Measurements from ENCODE around the gene TTC3. TPM values are rescaled to one million over a fixed set of nuclear protein-coding genes. Genes with fewer than 3 reads are reported as not detected.

The TTC3 gene
- total RNA-seq, 1 experiment from 2014 or later: 29.0 TPM

DNA sequence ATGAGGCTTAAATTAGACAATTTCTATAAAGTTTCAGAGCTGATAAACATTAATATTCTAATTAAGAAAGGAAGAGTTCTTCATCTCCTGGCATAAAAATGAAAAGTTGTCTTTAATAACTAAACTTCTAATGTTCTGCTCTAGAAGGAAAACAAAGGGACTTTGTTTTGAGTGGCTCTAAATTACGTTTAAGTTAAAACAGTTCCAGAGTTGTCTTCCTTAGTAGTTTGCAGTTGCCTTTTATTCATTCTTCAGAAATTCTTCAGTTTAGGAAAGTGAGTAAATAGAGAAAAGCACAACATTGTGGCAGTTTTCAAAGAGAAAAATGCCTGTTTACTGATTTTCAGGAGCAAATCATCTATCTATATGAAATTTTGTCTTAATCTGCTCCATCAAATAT lies 86.9 kb downstream of the TTC3 start:
- Mint-ChIP-seq H3K4me1 (peaks cover 8% of the 10 kb centered on the region), H3K27me3 (ENCODE audit: low read depth) (no peaks in the 10 kb centered on the region), H3K27ac (no peak overlapping the region), H3K4me3 (no peak overlapping the region), H3K9me3 (no peaks in the 10 kb centered on the region), H3K36me3 (0 out of 2 replicates have a peak, but pooled peaks cover 9% of the 10 kb centered on the region)
- CTCF ChIA-PET: no interaction called here
- no peak for ATAC-seq
- no peak for DNase-seq (ENCODE audit: low spot score)
- TF ChIP-seq RORB (CRISPR knock-in tag; IDR thresholded peaks at IDR 0.05): no peak
- POLR2A ChIA-PET: no interaction called here

DNA sequence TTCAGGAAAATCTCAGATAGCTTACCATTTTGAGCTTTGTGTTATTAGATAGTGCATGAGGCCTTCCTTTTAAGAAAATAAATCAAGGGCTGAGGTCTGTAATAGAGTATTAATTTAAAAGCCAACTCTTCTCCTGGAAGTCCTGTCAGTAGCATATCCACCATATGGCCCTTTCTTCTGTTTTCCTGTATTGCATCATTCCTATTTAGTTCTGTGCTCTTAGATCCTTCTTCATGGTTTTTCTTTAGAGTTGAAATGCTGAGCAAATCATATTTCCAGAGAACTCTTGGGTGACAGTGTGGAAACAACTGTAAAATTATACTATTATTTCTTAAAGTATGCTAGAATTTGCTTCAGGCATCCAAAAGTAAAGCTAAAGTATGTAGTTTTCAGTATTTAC lies 91.7 kb downstream of the TTC3 start:
- DNase-seq (ENCODE audit: low spot score): no peak
- ATAC-seq: no peak
- CTCF ChIA-PET: interaction anchor here (0.6 kb wide), 1 partner anchor 9 kb away, joined by 3 read pairs; no protein-coding TSS in a partner anchor
- POLR2A ChIA-PET: no interaction called here
- no peak overlapping the region for H3K27ac Mint-ChIP-seq
- H3K9me3 Mint-ChIP-seq: no peaks in the 10 kb centered on the region
- H3K4me3 Mint-ChIP-seq: no peak overlapping the region
- no peaks in the 10 kb centered on the region for H3K27me3 Mint-ChIP-seq (ENCODE audit: low read depth)
- peaks cover 3% of the 10 kb centered on the region for H3K4me1 Mint-ChIP-seq
- TF ChIP-seq, protein P1, sequence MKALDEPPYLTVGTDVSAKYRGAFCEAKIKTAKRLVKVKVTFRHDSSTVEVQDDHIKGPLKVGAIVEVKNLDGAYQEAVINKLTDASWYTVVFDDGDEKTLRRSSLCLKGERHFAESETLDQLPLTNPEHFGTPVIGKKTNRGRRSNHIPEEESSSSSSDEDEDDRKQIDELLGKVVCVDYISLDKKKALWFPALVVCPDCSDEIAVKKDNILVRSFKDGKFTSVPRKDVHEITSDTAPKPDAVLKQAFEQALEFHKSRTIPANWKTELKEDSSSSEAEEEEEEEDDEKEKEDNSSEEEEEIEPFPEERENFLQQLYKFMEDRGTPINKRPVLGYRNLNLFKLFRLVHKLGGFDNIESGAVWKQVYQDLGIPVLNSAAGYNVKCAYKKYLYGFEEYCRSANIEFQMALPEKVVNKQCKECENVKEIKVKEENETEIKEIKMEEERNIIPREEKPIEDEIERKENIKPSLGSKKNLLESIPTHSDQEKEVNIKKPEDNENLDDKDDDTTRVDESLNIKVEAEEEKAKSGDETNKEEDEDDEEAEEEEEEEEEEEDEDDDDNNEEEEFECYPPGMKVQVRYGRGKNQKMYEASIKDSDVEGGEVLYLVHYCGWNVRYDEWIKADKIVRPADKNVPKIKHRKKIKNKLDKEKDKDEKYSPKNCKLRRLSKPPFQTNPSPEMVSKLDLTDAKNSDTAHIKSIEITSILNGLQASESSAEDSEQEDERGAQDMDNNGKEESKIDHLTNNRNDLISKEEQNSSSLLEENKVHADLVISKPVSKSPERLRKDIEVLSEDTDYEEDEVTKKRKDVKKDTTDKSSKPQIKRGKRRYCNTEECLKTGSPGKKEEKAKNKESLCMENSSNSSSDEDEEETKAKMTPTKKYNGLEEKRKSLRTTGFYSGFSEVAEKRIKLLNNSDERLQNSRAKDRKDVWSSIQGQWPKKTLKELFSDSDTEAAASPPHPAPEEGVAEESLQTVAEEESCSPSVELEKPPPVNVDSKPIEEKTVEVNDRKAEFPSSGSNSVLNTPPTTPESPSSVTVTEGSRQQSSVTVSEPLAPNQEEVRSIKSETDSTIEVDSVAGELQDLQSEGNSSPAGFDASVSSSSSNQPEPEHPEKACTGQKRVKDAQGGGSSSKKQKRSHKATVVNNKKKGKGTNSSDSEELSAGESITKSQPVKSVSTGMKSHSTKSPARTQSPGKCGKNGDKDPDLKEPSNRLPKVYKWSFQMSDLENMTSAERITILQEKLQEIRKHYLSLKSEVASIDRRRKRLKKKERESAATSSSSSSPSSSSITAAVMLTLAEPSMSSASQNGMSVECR (CRISPR knock-in tag; IDR thresholded peaks at IDR 0.05; ENCODE audit: borderline replicate concordance): no peak
- 0 out of 2 replicates have a peak, but pooled peaks cover 11% of the 10 kb centered on the region for H3K36me3 Mint-ChIP-seq

DNA sequence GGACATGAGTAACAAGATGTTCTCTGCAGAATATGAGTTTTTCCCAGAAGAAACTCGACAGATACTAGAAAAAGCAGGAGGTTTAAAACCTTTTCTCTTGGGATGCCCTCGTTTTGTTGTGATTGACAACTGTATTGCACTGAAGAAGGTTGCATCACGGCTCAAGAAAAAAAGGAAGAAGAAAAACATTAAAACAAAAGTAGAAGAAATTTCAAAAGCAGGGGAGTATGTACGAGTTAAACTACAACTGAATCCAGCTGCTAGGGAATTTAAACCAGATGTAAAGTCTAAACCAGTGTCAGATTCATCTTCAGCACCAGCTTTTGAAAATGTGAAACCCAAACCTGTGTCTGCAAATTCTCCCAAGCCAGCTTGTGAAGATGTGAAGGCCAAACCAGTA lies 92.5 kb downstream of the TTC3 start:
- H3K36me3 Mint-ChIP-seq: 0 out of 2 replicates have a peak, but pooled peaks cover 11% of the 10 kb centered on the region
- H3K27ac Mint-ChIP-seq: no peak overlapping the region; the same call in 1 of the 2 replicates
- no peak overlapping the region for H3K4me3 Mint-ChIP-seq
- ATAC-seq: no peak
- H3K4me1 Mint-ChIP-seq: peaks cover 3% of the 10 kb centered on the region
- no peak for TF ChIP-seq EMX1 (CRISPR knock-in tag; IDR thresholded peaks at IDR 0.05)
- DNase-seq (ENCODE audit: low spot score): no peak
- ChIA-PET POLR2A (no interaction called here), CTCF (interaction anchor here (2.4 kb wide), 1 partner anchor 156 kb away, joined by 6 read pairs; no protein-coding TSS in a partner anchor)
- H3K9me3 Mint-ChIP-seq: no peaks in the 10 kb centered on the region
- no peaks in the 10 kb centered on the region for H3K27me3 Mint-ChIP-seq (ENCODE audit: low read depth)

DNA sequence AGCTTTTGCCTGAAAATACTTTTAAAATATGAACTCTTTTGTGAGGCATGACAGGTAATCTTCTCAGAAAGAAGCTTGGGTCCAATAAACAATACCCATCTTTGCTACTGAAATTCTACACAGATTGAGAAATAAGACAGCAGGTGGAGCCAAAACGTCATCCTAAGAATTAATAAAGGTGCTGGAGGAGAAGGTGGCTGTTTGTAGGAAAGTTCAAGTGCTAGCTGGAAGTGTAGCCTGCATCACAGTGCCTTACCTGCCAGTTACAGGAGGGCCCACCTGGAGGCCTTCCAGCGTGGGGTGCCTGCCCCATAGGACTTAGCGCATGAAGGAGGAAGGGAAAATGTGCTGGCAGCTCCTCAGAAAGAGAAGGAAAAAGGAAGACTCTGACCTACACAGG lies 93.7 kb downstream of the TTC3 start:
- TF ChIP-seq NFYB (CRISPR knock-in tag; conservative IDR thresholded peaks at IDR 0.05; ENCODE audit: low read depth): no peak
- TF ChIP-seq, protein P2, sequence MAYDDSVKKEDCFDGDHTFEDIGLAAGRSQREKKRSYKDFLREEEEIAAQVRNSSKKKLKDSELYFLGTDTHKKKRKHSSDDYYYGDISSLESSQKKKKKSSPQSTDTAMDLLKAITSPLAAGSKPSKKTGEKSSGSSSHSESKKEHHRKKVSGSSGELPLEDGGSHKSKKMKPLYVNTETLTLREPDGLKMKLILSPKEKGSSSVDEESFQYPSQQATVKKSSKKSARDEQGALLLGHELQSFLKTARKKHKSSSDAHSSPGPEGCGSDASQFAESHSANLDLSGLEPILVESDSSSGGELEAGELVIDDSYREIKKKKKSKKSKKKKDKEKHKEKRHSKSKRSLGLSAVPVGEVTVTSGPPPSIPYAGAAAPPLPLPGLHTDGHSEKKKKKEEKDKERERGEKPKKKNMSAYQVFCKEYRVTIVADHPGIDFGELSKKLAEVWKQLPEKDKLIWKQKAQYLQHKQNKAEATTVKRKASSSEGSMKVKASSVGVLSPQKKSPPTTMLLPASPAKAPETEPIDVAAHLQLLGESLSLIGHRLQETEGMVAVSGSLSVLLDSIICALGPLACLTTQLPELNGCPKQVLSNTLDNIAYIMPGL (CRISPR knock-in tag; IDR thresholded peaks at IDR 0.05): no peak
- no peak for TF ChIP-seq ZNF416 (CRISPR knock-in tag; IDR thresholded peaks at IDR 0.05)
- TF ChIP-seq, protein P3, sequence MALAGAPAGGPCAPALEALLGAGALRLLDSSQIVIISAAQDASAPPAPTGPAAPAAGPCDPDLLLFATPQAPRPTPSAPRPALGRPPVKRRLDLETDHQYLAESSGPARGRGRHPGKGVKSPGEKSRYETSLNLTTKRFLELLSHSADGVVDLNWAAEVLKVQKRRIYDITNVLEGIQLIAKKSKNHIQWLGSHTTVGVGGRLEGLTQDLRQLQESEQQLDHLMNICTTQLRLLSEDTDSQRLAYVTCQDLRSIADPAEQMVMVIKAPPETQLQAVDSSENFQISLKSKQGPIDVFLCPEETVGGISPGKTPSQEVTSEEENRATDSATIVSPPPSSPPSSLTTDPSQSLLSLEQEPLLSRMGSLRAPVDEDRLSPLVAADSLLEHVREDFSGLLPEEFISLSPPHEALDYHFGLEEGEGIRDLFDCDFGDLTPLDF (CRISPR knock-in tag; IDR thresholded peaks at IDR 0.05): no peak
- TF ChIP-seq JAZF1 (CRISPR knock-in tag; IDR thresholded peaks at IDR 0.05): no peak
- TF ChIP-seq PRRX2 (CRISPR knock-in tag; IDR thresholded peaks at IDR 0.05): no peak
- TF ChIP-seq, protein P4, sequence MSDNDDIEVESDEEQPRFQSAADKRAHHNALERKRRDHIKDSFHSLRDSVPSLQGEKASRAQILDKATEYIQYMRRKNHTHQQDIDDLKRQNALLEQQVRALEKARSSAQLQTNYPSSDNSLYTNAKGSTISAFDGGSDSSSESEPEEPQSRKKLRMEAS (CRISPR knock-in tag; IDR thresholded peaks at IDR 0.05): no peak
- TF ChIP-seq TP53 (CRISPR knock-in tag; IDR thresholded peaks at IDR 0.05): no peak
- no peak for TF ChIP-seq EMX1 (CRISPR knock-in tag; IDR thresholded peaks at IDR 0.05)
- no peak for TF ChIP-seq FOXJ3 (CRISPR knock-in tag; IDR thresholded peaks at IDR 0.05; ENCODE audit: borderline replicate concordance)
- no peak for TF ChIP-seq ZNF396 (CRISPR knock-in tag; IDR thresholded peaks at IDR 0.05; ENCODE audit: borderline replicate concordance)
- no peak for TF ChIP-seq GABPB1 (CRISPR knock-in tag; IDR thresholded peaks at IDR 0.05)
- TF ChIP-seq TEAD1 (CRISPR knock-in tag; IDR thresholded peaks at IDR 0.05): no peak
- no peak for TF ChIP-seq ZNF423 (CRISPR knock-in tag; IDR thresholded peaks at IDR 0.05)
- 0 out of 2 replicates have a peak, but pooled peaks cover 11% of the 10 kb centered on the region for H3K36me3 Mint-ChIP-seq
- ATAC-seq (peak; percentile 83), DNase-seq (ENCODE audit: low spot score) (no peak)
- H3K4me1 Mint-ChIP-seq: peaks cover 6% of the 10 kb centered on the region
- H3K27me3 Mint-ChIP-seq (ENCODE audit: low read depth): no peaks in the 10 kb centered on the region
- no peak overlapping the region for H3K4me3 Mint-ChIP-seq
- ChIA-PET POLR2A (no interaction called here), CTCF (interaction anchor here (0.5 to 2.4 kb wide), 23 partner anchors 9 to 750 kb away, joined by 3 to 7 read pairs (median 4); partner anchors contain the start of genes KCNJ6 and VPS26C)
- H3K9me3 Mint-ChIP-seq: no peaks in the 10 kb centered on the region
- H3K27ac Mint-ChIP-seq: peak overlapping the region; percentile 84; the same call in 1 of the 2 replicates

All from WTC11 (cell line).